ENCODE measurements around the gene KIRREL3.

KIRREL3 gene

GRCh38 chr11:126707498-126707897 is 293.1 kb downstream of the KIRREL3 start:
- no peak for DNase-seq (ENCODE audit: low read depth)

- DNase-seq (ENCODE audit: low read depth) = no peak
These were observed 296.5 kb downstream of the KIRREL3 start for GRCh38 chr11:126704096-126704495.

GRCh38 chr11:126703662-126704061 is 296.9 kb downstream of the KIRREL3 start:
- no peak for DNase-seq (ENCODE audit: low read depth)

GRCh38 chr11:126702987-126703386 is 297.6 kb downstream of the KIRREL3 start:
- DNase-seq (ENCODE audit: low read depth) = no peak

- DNase-seq (ENCODE audit: low read depth) = no peak
These were observed 298.3 kb downstream of the KIRREL3 start for GRCh38 chr11:126702165-126702720.

- no peak for DNase-seq (ENCODE audit: low read depth)
These were observed 299.1 kb downstream of the KIRREL3 start for GRCh38 chr11:126701520-126701897.

GRCh38 chr11:126700768-126701519 is 299.6 kb downstream of the KIRREL3 start:
- DNase-seq (ENCODE audit: low read depth) = no peak

GRCh38 chr11:126698576-126698975 is 302.0 kb downstream of the KIRREL3 start:
- no peak for DNase-seq (ENCODE audit: low read depth)

- DNase-seq (ENCODE audit: low read depth) = no peak
These were observed 302.6 kb downstream of the KIRREL3 start for GRCh38 chr11:126697936-126698335.

GRCh38 chr11:126696982-126697381 is 303.6 kb downstream of the KIRREL3 start:
- DNase-seq (ENCODE audit: low read depth) = no peak

- no peak for DNase-seq (ENCODE audit: low read depth)
These were observed 305.3 kb downstream of the KIRREL3 start for GRCh38 chr11:126695293-126695692.

- DNase-seq (ENCODE audit: low read depth) = no peak
These were observed 306.4 kb downstream of the KIRREL3 start for GRCh38 chr11:126694065-126694625.

GRCh38 chr11:126687477-126687876 is 313.1 kb downstream of the KIRREL3 start:
- no peak for DNase-seq (ENCODE audit: low read depth)

GRCh38 chr11:126686938-126687337 is 313.6 kb downstream of the KIRREL3 start:
- DNase-seq (ENCODE audit: low read depth) = no peak

- no peak for DNase-seq (ENCODE audit: low read depth)
These were observed 316.5 kb downstream of the KIRREL3 start for GRCh38 chr11:126683766-126684728.

- DNase-seq (ENCODE audit: low read depth) = no peak
These were observed 318.0 kb downstream of the KIRREL3 start for GRCh38 chr11:126682590-126682989.

- DNase-seq (ENCODE audit: low read depth) = no peak
These were observed 319.9 kb downstream of the KIRREL3 start for GRCh38 chr11:126680700-126681099.

GRCh38 chr11:126680131-126680530 is 320.4 kb downstream of the KIRREL3 start:
- no peak for DNase-seq (ENCODE audit: low read depth)

- DNase-seq (ENCODE audit: low read depth) = no peak
These were observed 321.5 kb downstream of the KIRREL3 start for GRCh38 chr11:126679033-126679432.

- no peak for DNase-seq (ENCODE audit: low read depth)
These were observed 324.0 kb downstream of the KIRREL3 start for GRCh38 chr11:126676536-126676935.

- DNase-seq (ENCODE audit: low read depth) = no peak
These were observed 327.3 kb downstream of the KIRREL3 start for GRCh38 chr11:126673319-126673718.

- DNase-seq (ENCODE audit: low read depth) = no peak
These were observed 331.2 kb downstream of the KIRREL3 start for GRCh38 chr11:126669416-126669815.

Measured in amniotic epithelial cell (primary cell).